ENCODE results near the gene MORF4L1.
"Not testable (repeated sequence)": the region's sequence is repeated elsewhere in the genome, so short reads cannot be mapped to it uniquely, and the experiment has no call there.

Gene MORF4L1

DNA sequence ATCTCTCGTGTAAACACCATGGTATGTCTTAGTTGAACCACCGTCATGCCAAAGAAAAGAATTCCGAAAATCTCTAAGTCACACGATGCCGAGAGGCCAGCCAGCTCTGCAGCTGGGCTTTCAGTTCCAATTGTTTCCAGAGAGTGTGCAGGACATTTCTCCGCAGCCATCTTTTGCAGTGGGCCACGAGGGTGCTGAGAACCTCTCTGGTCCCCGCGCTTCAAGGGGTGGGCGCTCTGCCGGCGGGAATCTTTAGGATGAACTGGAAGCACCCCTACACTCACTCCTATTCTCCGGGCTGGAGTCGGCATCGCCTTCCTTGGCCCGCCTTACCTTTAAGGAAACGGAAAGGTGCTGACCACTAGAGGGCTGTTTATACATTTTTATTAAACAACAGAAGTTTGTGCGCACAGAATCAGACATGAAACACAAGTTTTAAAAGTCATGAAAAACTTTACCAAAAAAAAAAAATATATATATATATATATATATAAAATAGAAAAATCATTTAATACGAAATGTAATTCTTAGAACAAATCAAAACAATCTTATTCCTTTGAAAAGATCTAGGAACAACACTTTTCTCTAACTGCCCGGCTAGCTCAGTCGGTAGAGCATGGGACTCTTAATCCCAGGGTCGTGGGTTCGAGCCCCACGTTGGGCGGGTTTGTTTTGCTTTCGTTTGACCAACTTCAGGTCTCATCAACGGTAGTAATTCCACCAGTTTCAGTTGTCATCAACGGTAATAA, 12.5 kb upstream of the MORF4L1 start:
- Histone ChIP-seq H3K27me3 (ENCODE audit: insufficient read depth, low read length) (no peaks in the 10 kb centered on the region), H4K91ac (ENCODE audit: low read depth, low read length) (peak overlapping the region; percentile 28), H2AFZ (ENCODE audit: insufficient read depth, low read length, poor library complexity) (peak overlapping the region; percentile 94), H2BK120ac (ENCODE audit: insufficient read depth, low read length, poor library complexity) (no peak overlapping the region), H3K79me2 (ENCODE audit: control insufficient read depth, insufficient read depth, low read length, poor library complexity) (no peaks in the 10 kb centered on the region), H3K27ac (ENCODE audit: low read depth, low read length) (peak overlapping the region; percentile 27), H3K14ac (ENCODE audit: low read length) (peak overlapping the region; percentile 90), H4K12ac (ENCODE audit: low read depth, low read length) (peak overlapping the region; percentile 77), H2BK12ac (ENCODE audit: low read length) (peak overlapping the region; percentile 84), H3K4me1 (ENCODE audit: control insufficient read depth in 1 of 2, insufficient read depth in 2 of 2, low read length in 2 of 2) (no peaks in the 10 kb centered on the region), H3K4me3 (ENCODE audit: low read depth, low read length) (peak overlapping the region; percentile 68), H3K79me1 (ENCODE audit: low read length) (no peaks in the 10 kb centered on the region), H3K9ac (ENCODE audit: low read length) (peak overlapping the region; percentile 10), H2AK5ac (ENCODE audit: low read length) (no peak overlapping the region), H4K8ac (ENCODE audit: low read depth, low read length) (peak overlapping the region; percentile 69), H2BK5ac (ENCODE audit: low read depth, low read length, poor library complexity) (peak overlapping the region; percentile 27), H3K9me3 (ENCODE audit: insufficient read depth, low read depth, low read length) (no peaks in the 10 kb centered on the region), H3K4me2 (ENCODE audit: low read length) (peak overlapping the region; percentile 66), H3K36me3 (ENCODE audit: control insufficient read depth in 1 of 2, insufficient read depth in 2 of 2, low read length in 2 of 2) (no peaks in the 10 kb centered on the region), H3K4ac (ENCODE audit: low read depth, low read length) (no peak overlapping the region), H3K23ac (ENCODE audit: low read length) (no peak overlapping the region), H3K18ac (ENCODE audit: low read length) (no peak overlapping the region)
- peak; percentile 78 to 92 for DNase-seq
- WGBS (ENCODE audit: extremely low coverage, insufficient coverage, insufficient read length) = no CpG with 5 or more reads among the region's 28 CpGs

DNA sequence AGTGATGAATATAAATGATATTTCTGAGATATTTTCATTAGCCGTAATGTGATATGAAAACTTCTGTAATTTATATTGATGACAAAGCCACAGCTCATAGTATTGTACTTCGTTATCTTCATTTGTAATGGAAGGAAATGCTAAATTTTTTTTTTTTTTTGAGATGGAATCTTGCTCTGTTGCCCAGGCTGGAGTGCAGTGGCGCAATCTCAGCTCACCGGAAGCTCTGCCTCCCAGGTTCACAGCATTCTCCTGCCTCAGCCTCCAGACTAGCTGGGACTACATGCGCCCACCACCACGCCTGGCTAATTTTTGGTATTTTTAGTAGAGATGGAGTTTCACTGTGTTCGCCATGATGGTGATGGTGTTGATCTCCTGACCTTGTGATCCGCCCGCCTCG, 7.1 kb upstream of the MORF4L1 start:
- not testable (repeated sequence) for H3K9ac ChIP-seq (ENCODE audit: low read length); H4K8ac ChIP-seq (ENCODE audit: low read depth, low read length); H2AK5ac ChIP-seq (ENCODE audit: low read length); H4K12ac ChIP-seq (ENCODE audit: low read depth, low read length); H3K4me2 ChIP-seq (ENCODE audit: low read length); H3K4ac ChIP-seq (ENCODE audit: low read depth, low read length); H3K79me2 ChIP-seq (ENCODE audit: control insufficient read depth, insufficient read depth, low read length, poor library complexity); H2AFZ ChIP-seq (ENCODE audit: insufficient read depth, low read length, poor library complexity); H3K9me3 ChIP-seq (ENCODE audit: insufficient read depth, low read depth, low read length); H3K27ac ChIP-seq (ENCODE audit: low read depth, low read length); H3K4me3 ChIP-seq (ENCODE audit: low read depth, low read length); H3K23ac ChIP-seq (ENCODE audit: low read length); H3K14ac ChIP-seq (ENCODE audit: low read length); H3K27me3 ChIP-seq (ENCODE audit: insufficient read depth, low read length); H3K36me3 ChIP-seq (ENCODE audit: control insufficient read depth in 1 of 2, insufficient read depth in 2 of 2, low read length in 2 of 2); H3K18ac ChIP-seq (ENCODE audit: low read length); H2BK5ac ChIP-seq (ENCODE audit: low read depth, low read length, poor library complexity); H3K79me1 ChIP-seq (ENCODE audit: low read length); H2BK120ac ChIP-seq (ENCODE audit: insufficient read depth, low read length, poor library complexity); H4K91ac ChIP-seq (ENCODE audit: low read depth, low read length); H3K4me1 ChIP-seq (ENCODE audit: control insufficient read depth in 1 of 2, insufficient read depth in 2 of 2, low read length in 2 of 2); H2BK12ac ChIP-seq (ENCODE audit: low read length)
- DNase-seq = peak; percentile 33 to 72
- WGBS (ENCODE audit: extremely low coverage, insufficient coverage, insufficient read length) = no CpG with 5 or more reads among the region's 10 CpGs

DNA sequence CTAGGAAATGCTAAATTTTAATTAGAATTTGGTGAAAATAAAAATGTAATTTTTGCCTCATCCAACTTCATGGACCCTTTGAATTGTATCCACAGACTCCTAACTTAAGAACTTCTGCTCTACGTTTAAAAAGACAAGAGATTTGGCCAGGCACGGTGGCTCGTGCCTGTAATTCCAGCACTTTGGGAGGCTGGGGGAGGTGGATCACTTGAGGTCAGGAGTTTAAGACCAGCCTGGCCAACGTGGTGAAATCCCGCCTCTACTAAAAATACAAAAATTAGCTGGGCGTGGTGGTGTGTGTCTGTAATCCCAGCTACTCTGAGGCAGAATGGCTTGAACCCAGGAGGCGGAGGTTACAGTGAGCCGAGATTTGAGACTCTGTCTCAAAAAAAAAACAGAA, 6.7 kb upstream of the MORF4L1 start:
- not testable (repeated sequence) for H3K79me1 ChIP-seq (ENCODE audit: low read length); H3K4me2 ChIP-seq (ENCODE audit: low read length); H2BK5ac ChIP-seq (ENCODE audit: low read depth, low read length, poor library complexity); H2BK120ac ChIP-seq (ENCODE audit: insufficient read depth, low read length, poor library complexity); H3K4ac ChIP-seq (ENCODE audit: low read depth, low read length); H3K4me1 ChIP-seq (ENCODE audit: control insufficient read depth in 1 of 2, insufficient read depth in 2 of 2, low read length in 2 of 2); H3K9me3 ChIP-seq (ENCODE audit: insufficient read depth, low read depth, low read length); H3K36me3 ChIP-seq (ENCODE audit: control insufficient read depth in 1 of 2, insufficient read depth in 2 of 2, low read length in 2 of 2); H2AFZ ChIP-seq (ENCODE audit: insufficient read depth, low read length, poor library complexity); H4K12ac ChIP-seq (ENCODE audit: low read depth, low read length); H4K91ac ChIP-seq (ENCODE audit: low read depth, low read length); H2BK12ac ChIP-seq (ENCODE audit: low read length); H3K27ac ChIP-seq (ENCODE audit: low read depth, low read length); H3K79me2 ChIP-seq (ENCODE audit: control insufficient read depth, insufficient read depth, low read length, poor library complexity); H3K18ac ChIP-seq (ENCODE audit: low read length); H4K8ac ChIP-seq (ENCODE audit: low read depth, low read length); H3K23ac ChIP-seq (ENCODE audit: low read length); H3K27me3 ChIP-seq (ENCODE audit: insufficient read depth, low read length); H3K14ac ChIP-seq (ENCODE audit: low read length); H2AK5ac ChIP-seq (ENCODE audit: low read length); H3K9ac ChIP-seq (ENCODE audit: low read length); H3K4me3 ChIP-seq (ENCODE audit: low read depth, low read length)
- no CpG with 5 or more reads among the region's 8 CpGs for WGBS (ENCODE audit: extremely low coverage, insufficient coverage, insufficient read length)
- DNase-seq = peak; percentile 42 to 74

DNA sequence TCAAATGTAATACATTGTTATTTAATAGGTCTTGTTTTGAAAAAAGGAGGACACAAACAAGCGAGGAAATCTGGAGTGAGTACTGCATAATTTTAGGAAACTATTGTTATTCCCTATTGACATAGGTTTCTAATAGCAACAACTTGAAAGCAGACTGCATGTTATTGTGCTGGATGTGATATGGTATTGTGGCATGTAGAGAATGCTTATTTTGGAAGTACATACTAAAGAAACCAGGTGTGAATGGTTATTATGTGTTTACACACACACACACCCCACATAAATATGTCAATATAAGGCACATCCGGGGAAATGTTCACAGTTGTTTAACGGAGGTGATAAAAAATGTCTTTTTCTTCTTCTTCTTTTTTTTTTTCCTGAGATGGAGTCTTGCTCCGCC, 5.9 kb upstream of the MORF4L1 start:
- H3K4me2 ChIP-seq (ENCODE audit: low read length) = no peak overlapping the region
- H3K79me1 ChIP-seq (ENCODE audit: low read length) = no peaks in the 10 kb centered on the region
- H3K18ac ChIP-seq (ENCODE audit: low read length) = no peak overlapping the region
- no peak overlapping the region for H3K4me3 ChIP-seq (ENCODE audit: low read depth, low read length)
- H4K8ac ChIP-seq (ENCODE audit: low read depth, low read length) = no peak overlapping the region
- peaks cover 0 to under 1% of the 10 kb centered on the region in 2 experiments for H3K4me1 ChIP-seq (ENCODE audit: control insufficient read depth in 1 of 2, insufficient read depth in 2 of 2, low read length in 2 of 2)
- H3K27me3 ChIP-seq (ENCODE audit: insufficient read depth, low read length) = no peaks in the 10 kb centered on the region
- no peaks in the 10 kb centered on the region for H3K36me3 ChIP-seq (ENCODE audit: control insufficient read depth in 1 of 2, insufficient read depth in 2 of 2, low read length in 2 of 2)
- H4K91ac ChIP-seq (ENCODE audit: low read depth, low read length) = no peak overlapping the region
- no peak overlapping the region for H2BK120ac ChIP-seq (ENCODE audit: insufficient read depth, low read length, poor library complexity)
- peak; percentile 40 to 93 for DNase-seq
- no peaks in the 10 kb centered on the region for H3K9me3 ChIP-seq (ENCODE audit: insufficient read depth, low read depth, low read length)
- H2AFZ ChIP-seq (ENCODE audit: insufficient read depth, low read length, poor library complexity) = no peak overlapping the region
- H3K79me2 ChIP-seq (ENCODE audit: control insufficient read depth, insufficient read depth, low read length, poor library complexity) = no peaks in the 10 kb centered on the region
- H3K27ac ChIP-seq (ENCODE audit: low read depth, low read length) = no peak overlapping the region
- WGBS (ENCODE audit: extremely low coverage, insufficient coverage, insufficient read length) = no CpG with 5 or more reads among the region's 4 CpGs
- H2BK12ac ChIP-seq (ENCODE audit: low read length) = no peak overlapping the region
- no peak overlapping the region for H3K4ac ChIP-seq (ENCODE audit: low read depth, low read length)
- no peak overlapping the region for H3K14ac ChIP-seq (ENCODE audit: low read length)
- H2AK5ac ChIP-seq (ENCODE audit: low read length) = no peak overlapping the region
- no peak overlapping the region for H3K23ac ChIP-seq (ENCODE audit: low read length)
- no peak overlapping the region for H2BK5ac ChIP-seq (ENCODE audit: low read depth, low read length, poor library complexity)
- no peak overlapping the region for H4K12ac ChIP-seq (ENCODE audit: low read depth, low read length)
- no peak overlapping the region for H3K9ac ChIP-seq (ENCODE audit: low read length)
